ENCODE results near the gene RBM42. TPM values are rescaled to one million over a fixed set of nuclear protein-coding genes. Genes with fewer than 3 reads are reported as not detected.
"Not testable (repeated sequence)": the region's sequence is repeated elsewhere in the genome, so short reads cannot be mapped to it uniquely, and the experiment has no call there.

RBM42 gene
- total RNA-seq, 1 donor: 47.7 TPM

GRCh38 chr19:35648017-35648961, 19.5 kb downstream of the RBM42 start, which contains the start of gene COX6B1:
COX6B1 (plus strand) TSS chr19:35648323; CDS start chr19:35651244, 2,921 bp downstream.
- peak; percentile 74 to 98 (median 95) for DNase-seq (ENCODE audit: low read depth in 2 of 3, low spot score in 2 of 3)

DNA sequence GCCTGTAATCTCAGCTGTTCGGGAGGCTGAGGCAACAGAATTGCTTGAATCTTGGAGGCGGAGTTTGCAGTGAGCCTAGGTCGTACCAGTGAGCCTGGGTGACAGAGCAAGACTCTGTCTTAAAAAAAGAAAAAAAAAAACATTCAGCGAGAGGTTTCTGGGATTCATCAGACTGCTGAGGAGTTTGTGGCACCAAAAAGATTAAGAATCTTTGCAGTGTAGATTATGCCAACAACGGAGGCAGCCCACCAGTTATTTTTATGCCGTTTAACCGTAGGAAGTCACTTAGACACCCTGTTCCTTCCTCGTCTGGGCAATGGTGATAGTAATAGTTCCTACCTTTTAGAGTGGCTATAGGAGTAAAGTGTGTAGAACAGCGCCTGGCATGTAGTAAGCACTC, 21.7 kb downstream of the RBM42 start:
- DNase-seq (ENCODE audit: low read depth in 2 of 3, low spot score in 2 of 3): peak in 1 of 3 donors; percentile 16

DNA sequence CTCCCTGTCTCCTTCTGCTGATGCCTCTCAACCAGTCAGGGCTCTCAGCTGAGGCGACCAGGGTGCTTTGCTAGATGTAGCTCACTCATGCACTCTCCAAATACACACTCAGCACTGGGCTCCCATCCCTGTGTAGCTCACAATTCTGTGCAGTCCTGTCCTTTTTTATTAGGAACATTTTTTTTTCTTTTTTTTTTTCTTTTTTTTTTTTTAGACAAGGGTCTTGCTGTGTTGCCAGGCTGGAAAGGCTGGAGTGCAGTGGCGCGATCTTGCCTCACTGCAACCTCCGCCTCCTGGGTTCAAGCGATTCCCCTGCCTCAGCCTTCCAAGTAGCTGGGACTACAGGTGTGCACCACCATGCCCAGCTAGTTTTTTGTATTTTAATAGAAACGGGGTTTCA, 26.0 kb downstream of the RBM42 start:
- not testable (repeated sequence) for DNase-seq (ENCODE audit: low read depth in 2 of 3, low spot score in 2 of 3)

DNA sequence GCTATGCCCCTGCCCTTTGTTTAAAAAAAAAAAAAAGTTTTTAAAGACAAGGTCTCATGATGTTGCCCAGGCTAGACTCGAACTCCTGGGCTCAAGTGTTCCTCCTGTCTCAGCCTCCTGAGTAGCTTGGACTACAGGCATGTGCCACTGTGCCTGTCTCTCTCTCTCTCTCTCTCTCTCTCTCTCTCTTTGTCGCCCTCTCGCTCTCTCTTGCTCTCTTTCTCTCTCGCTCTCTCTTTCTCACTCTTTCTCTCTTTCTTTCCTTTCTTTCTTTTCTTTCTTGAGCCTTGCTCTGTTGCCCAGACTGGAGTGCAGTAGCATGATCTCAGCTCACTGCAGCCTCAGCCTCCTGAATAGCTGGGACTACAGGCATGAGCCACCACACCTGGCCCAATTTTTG, 26.8 kb downstream of the RBM42 start:
- no peak for DNase-seq (ENCODE audit: low read depth in 2 of 3, low spot score in 2 of 3)

DNA sequence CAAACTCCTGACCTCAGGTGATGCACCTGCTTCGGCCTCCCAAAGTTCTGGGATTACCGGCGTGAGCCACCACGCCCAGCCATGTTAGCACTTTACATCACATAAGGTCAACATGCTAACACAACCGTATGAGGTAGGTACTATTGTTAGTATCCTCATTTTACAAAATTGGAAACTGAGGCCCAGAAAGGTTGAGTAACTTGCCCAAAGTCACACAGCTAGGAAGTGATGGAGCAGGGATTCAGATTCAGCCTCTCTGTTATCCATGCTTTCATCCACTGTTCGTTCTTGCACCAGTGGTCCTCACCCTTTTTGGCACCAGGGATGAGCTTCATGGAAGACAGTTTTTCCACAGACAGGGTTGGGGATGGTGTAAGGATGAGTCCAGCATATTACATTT, 27.9 kb downstream of the RBM42 start:
- DNase-seq (ENCODE audit: low read depth in 2 of 3, low spot score in 2 of 3): no peak

DNA sequence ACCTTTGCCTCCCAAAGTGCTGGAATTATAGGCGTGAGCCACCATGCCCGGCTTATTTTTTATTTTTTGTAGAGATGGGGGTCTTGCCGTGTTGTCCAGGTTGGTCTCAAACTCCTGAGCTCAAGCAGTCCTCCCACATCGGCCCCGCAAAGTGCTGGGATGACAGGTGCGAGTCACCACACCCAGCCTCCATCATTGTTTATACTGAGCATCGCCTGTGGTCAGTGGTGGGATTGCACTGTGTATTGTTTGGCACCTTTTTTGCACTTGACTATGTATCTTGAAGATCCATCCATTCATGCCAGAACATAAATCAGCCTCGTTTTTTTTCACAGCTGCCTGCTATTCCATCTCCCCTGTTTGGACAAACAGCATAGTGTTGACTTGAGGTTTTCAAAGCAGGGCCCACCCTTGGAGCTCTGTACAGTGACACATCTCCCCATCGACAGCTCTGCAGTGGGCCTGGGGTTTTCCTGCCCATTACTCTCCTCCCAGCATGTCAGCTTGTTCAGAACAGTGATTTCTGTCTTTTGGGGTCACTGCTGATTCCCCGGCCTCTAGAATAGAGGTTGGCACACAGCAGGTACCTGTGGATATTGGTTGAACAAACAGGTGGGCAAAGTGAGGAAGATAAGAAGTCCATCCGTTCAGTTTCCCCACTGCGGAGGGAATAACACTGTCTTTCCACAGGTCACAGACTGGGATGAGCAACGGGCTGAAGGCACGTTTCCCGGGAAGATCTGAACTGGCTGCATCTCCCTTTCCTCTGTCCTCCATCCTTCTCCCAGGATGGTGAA, 29.3 kb downstream of the RBM42 start:
- DNase-seq (ENCODE audit: low read depth in 2 of 3, low spot score in 2 of 3): no peak

GRCh38 chr19:35661995-35662340, 33.1 kb downstream of the RBM42 start:
- DNase-seq (ENCODE audit: low read depth in 2 of 3, low spot score in 2 of 3): no peak

GRCh38 chr19:35663981-35664380, 35.1 kb downstream of the RBM42 start:
- DNase-seq (ENCODE audit: low read depth in 2 of 3, low spot score in 2 of 3): no peak

GRCh38 chr19:35665157-35665556, 36.3 kb downstream of the RBM42 start:
- DNase-seq (ENCODE audit: low read depth in 2 of 3, low spot score in 2 of 3): no peak

GRCh38 chr19:35665604-35666003, 36.8 kb downstream of the RBM42 start:
- DNase-seq (ENCODE audit: low read depth in 2 of 3, low spot score in 2 of 3): no peak

DNA sequence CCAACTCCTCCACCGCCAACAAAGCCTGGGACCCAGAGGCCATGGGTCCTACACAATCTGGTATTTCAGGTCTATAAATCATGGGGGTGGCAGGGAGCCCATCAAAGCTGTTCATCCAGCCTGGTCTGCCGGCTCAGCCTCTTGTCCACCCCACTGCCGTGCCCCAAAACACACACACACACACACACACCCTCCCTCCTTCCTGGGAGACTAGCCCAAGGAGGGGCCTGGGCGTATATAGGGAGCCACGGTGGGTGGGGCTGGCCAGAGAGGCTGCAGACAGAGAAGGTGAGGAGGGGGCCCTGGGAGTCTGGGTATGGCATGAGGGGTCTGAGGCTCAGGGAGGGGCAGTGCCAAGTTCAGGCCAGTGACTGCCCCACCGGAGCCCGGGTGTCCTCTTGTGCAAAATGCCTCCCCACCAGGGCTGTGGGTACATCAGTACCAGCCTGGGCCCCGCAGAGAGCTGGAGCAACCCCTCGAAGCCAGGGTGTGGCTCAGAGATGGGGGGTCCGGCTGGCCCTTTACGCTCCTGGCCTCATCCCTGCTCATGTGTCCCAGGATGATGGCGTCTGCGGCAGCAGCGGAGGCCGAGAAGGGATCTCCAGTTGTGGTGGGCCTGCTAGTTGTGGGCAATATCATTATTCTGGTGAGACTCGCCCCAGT, 37.5 kb downstream of the RBM42 start, which contains the start of gene UPK1A:
Gene UPK1A (plus strand): TSS at position 267 of the 663 bp plus-strand sequence. CDS start 296 bp downstream, at position 563.
- no peak for DNase-seq (ENCODE audit: low read depth in 2 of 3, low spot score in 2 of 3)

DNA sequence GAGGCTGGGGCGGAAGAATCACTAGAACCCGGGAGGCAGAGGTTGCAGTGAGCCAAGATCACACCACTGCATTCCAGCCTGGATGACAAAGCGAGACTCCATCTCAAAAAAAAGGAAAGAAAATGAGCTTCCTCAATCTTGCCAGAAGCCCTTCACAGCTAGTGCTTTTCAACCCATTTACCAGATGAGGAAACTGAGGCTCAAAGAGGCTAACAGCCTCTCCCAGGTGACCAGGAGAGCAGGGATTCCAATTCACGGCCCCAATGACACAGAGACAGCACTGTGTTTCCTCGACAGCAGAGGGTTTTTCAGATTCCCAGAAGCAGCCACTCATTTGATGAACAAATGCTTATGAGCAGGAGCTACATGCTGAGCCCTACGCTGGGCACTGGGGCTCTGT, 40.7 kb downstream of the RBM42 start:
- DNase-seq (ENCODE audit: low read depth in 2 of 3, low spot score in 2 of 3): no peak

DNA sequence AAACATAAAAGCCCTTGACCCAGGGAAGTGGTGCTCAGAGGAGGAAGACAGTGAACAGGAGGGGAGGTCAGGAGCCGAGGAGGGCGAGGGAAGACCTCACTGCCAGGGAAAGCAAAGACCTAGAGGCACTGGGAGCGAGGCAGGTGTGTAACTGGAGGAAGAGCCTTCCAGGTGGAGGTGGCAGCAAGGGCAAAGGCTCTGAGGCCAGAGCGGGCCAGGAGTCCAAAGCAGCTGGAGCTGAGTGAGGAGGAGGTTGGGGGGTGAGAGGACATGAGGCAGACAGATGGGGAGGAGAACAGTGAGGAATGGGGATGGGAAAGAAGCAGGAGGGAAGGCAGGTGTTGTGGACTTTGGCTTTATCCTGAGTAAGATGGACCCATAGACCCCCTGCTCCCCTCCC, 41.1 kb downstream of the RBM42 start:
- DNase-seq (ENCODE audit: low read depth in 2 of 3, low spot score in 2 of 3): no peak

GRCh38 chr19:35670686-35671085, 41.9 kb downstream of the RBM42 start:
- DNase-seq (ENCODE audit: low read depth in 2 of 3, low spot score in 2 of 3): no peak

- peak in 2 of 3 donors; percentile 51 to 60 for DNase-seq (ENCODE audit: low read depth in 2 of 3, low spot score in 2 of 3)
These were observed 43.0 kb downstream of the RBM42 start for GRCh38 chr19:35671818-35672217.

DNA sequence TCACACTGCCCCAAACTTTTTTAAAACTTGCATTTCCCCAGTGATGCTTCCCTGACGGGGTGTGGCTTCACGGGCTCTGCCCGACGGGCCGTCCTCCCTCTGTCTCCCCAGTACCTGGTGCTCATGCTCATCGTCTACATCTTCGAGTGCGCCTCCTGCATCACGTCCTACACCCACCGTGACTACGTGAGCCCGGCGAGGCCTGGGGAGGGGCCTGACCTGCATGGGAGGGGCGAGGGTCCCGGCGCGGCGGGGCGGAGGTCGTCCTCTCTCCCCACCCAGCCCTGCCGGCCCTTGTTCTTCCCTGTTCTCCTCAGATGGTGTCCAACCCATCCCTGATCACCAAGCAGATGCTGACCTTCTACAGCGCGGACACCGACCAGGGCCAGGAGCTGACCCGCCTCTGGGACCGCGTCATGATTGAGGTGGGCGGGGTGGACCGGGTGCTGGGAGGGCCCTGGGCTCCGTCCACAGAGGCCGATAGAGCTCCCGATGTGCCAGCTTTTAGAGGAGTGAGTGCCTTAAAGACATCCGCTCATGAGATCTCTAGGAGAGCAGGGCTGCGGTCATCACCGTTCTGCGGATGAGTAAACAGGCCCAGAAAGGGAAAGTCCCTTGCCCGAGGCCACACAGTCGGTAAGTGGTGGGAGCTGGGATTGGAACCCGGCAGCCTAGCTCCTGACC, 44.4 kb downstream of the RBM42 start:
- peak in 1 of 3 donors; percentile 14 for DNase-seq (ENCODE audit: low read depth in 2 of 3, low spot score in 2 of 3)

- DNase-seq (ENCODE audit: low read depth in 2 of 3, low spot score in 2 of 3): no peak
These were observed 46.8 kb downstream of the RBM42 start for GRCh38 chr19:35675589-35676140.
